NCI-H446 (cell line): ENCODE measurements around the gene NFAM1.
A peak's percentile ranks its signal among the peaks of the same experiment; 100 is the strongest.

ENCODE experiments used
- DNase-seq, 2 experiments: peaks; one replicate each; lab custom pipeline; 2025; lab: John Stamatoyannopoulos, UW

NFAM1 gene

DNA sequence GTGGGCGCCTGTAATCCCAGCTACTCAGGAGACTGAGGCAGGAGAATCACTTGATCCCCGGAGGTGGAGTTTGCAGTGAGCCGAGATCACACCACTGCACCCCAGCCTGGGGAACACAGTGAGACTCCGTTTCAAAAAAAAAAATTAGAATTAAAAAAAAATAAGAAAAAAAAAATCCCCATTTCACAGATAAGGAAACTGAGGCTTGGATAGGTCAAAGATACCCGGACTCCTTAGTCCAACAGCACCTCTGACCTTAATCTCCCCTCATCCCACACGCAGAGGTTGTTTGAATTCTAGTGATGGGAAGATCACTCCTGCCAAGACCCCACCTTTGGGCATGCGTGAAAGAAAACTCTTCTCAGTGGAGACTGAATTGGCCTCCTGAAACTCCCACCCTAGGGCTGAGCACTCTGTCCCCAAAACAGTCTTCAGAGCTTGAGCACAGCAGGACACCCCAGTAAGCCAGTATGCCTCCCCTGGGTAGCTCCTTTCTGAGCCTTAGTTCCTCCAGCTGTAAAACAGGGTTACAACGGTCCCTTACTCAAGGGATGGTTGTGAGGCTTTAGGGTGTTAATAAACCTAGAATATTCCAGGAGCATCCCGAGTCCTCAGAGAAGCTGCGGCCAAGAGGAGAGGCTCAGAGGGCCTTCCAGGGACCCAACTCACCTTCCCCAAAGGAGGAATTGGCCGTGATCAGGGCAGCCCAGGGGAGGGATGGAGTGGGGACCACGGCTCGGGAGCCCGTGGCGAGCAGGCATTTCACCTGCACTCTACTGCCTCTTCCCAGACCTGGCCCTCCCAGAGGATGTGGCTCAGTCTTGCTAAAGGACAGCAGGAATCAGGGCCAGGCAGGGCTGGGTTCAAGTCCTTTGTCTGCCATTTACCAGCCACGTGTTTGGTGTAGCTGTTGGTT lies 73.3 kb downstream of the NFAM1 start:
- DNase-seq = no peak

DNA sequence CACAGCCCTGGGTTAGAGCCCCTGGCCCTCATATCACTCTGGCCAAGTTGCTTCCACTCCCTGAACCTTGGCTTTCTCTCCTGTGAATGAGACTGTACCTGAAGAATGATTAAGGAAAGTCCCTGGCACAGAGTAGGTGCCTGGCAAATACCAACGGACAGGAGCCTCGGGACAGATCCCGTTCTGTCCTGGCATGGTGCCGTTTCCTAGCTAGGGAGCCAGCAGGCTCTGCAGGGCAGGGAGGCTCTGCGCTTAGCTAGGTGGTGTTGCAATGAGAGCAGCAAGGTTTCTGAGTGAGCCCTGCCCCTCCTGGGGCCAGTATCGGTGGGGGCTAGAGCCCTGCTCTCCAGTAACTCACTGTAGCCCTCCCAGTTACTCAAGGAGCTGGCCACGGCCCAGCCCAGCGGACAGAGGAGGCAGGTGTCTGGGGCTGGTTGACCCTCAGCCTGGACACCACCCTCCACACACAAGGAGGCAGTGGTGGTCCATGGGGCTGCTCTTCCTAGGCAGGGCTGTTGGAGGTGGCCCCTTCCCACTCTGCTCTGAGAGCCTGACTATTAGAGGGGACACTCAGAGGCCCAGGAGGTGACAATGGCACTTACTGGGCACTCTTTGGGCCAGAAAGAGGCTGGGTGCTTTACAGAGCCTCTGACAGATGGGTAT lies 74.4 kb downstream of the NFAM1 start:
- no peak for DNase-seq

DNA sequence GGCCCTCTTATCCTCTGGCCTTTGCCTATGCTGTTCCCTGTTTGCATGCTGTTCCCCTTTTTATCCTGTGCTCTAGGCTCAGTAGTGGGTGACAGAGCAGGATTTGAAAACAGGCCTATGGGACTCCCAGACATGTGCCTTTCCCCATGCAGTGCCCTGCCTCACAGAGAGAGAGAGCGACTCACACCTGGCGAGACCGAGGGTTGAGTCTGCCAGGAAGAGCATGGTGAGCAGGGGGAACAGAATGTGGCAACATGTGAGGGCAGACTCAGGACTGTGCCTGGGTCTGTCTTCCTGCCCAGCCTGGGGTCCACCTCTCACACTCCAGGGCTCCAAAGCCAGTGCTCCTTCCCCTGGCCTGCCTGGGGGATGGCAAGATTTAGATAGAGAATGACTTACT lies 75.0 kb downstream of the NFAM1 start:
- no peak for DNase-seq

DNA sequence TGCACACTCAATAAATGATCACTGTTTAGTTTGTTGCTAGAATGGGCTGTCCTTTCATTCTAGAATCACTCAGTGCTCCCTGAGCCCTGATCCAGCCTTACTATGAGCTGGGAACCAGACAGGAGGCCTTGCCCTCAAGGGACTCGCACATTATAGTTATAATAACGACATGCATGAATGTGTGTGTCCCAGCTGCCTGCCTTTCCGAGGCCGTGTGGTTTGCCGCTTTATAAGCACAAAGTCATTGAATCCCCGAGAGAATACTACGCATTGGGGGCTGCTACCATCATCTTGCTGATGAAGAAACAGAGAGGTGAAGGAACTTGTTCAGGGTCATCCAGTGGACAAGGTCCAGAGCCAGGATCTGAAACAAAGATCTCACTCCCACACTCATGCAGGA lies 75.7 kb downstream of the NFAM1 start:
- no peak for DNase-seq

DNA sequence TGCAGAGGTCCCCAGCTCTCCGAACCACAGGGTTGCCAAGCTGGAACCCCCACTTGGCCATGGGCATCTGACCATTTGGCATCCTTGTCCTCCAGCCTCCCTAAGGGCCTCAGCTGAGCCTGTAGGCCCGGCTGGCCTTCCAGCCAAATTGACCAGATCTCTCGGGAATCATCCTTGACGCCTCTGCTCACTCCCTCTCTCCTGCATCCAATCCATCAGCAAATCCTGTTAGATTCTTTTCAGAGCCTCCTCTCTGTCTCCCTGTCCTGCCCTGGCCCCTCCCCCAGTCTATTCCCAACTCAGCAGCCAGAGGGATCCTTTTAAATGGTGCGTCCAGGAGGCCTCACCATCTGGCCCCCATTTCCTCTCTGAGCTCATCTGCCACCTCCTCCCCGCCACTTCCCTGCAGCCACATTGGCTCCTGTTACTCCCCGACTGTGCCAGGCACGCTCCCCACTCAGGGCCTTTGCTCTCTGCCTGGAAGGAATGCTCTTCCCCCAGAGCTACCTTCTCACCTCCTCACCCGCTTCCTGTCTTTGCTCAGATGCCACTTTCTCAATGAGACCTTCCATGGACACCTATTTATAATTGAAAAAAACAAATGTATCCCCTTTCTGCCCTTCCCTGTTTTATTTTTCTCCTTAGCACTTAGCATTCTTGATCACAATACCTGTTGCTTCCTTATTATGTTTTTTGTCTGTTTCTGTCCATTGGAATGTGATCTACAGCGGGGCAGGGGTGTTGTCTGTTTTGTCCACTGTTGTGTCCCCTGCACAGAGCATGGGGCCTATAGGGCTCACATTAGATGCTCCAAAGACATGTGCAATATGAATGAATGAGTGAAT lies 78.1 kb downstream of the NFAM1 start:
- peak; percentile 50 to 91 for DNase-seq

DNA sequence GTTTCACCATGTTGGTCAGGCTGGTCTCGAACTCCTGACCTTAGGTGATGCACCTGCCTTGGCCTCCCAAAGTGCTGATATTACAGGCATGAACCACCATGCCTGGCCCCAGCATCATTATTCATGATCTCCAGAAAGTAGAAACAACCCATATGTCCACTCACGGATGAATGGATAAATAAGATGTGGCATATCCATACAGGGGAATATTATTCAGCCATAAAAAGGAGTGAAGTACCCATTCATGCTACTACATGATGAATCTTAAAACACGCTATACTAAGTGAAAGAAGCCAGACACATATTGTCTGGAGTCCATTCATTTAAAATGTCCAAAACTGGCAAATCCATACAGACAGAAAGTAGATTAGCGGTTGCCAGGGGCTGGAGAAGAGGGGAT lies 81.8 kb downstream of the NFAM1 start:
- DNase-seq = no peak

DNA sequence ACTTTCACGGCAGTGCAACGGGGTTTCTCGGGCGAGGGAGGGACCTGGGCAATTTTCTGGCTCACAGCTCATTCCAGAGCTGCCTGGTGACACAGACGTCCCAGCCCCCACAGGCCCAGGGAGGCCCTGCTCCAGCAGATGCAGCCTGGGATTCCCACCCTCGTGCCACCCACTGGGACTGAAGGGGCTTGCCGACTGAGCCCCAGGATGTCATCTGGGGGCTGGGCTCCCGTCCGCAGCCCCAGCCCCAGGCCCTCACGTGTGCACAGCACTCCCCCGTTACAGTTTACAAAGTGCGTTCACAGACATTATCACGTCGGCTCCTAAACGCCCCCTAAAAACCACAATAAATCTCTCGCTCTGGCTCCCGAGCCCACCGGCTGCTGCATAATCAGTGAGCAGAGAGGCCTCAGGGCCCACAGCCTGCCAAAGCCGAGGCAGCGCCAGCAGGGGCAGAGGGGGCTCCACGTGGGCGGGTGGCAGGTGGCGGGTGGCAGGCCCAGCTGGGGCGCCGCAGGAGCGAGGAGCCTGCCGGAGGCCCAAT lies 84.8 kb downstream of the NFAM1 start:
- peak; percentile 24 to 79 for DNase-seq

DNA sequence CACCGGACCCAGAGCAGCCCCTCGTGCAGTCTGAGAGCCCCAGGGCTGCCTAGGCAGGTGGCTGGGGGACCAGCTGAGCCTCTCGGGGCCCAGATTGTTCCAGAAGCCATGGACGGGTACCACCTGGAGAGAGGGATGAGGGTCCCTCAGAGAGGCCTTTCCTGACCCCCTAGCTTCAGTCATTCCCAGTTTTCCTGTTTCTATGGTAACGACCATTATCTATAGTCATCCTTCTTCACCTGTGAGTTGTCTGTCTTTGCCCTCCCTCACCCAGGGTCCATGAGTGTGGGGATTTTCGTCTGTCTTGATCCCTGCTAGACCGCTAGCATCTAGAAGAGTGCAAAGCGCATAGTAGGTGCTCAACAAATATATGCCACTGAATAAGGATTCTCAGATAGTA lies 85.5 kb downstream of the NFAM1 start:
- DNase-seq = no peak

DNA sequence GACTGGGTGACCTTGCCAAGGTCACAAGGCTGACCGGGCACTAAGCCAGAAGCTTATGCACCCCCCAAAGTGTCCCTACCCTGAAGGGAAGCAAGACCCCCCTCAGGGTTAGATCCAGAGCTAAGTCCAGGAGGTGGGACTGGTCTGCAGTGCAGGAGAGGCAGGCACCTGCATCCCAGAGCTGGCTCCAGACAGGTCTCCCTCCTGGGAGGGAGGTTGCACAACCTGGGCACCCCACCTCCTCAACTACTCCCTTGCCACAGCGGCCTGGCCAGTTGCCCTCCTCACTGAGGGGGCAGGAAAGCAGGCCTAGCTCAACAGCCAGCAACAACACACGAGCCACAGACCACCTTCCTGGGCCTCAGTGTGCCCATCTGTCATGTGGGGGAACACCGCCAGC lies 86.7 kb downstream of the NFAM1 start:
- no peak for DNase-seq

DNA sequence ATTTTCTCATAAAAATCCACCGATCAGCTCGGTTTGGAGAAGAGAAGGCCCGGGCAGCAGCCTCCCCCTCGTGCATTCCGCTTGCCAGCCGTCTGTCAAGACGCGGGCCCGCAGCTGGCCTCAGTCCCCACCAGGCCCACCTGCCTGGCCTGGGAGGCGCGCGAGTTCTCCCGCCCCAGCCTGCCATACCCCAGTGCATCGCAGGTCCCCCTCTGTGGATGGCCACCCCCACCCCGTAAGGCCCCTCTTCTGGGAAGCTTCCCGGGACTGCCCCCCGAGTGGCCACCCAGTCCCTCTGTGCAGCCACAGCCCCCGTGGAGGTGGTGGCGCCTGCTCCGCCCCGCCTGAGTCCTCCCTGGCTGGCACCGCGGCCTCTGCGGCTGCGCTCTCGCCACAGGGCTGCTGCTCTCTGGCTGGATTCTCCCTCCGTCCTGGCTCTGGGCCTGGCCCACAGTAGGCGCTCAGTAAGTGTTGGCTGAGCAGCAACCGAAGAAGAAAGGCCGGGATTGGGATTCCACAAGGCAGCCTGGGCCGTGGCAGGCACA lies 87.8 kb downstream of the NFAM1 start:
- DNase-seq = peak; percentile 91 to 97

DNA sequence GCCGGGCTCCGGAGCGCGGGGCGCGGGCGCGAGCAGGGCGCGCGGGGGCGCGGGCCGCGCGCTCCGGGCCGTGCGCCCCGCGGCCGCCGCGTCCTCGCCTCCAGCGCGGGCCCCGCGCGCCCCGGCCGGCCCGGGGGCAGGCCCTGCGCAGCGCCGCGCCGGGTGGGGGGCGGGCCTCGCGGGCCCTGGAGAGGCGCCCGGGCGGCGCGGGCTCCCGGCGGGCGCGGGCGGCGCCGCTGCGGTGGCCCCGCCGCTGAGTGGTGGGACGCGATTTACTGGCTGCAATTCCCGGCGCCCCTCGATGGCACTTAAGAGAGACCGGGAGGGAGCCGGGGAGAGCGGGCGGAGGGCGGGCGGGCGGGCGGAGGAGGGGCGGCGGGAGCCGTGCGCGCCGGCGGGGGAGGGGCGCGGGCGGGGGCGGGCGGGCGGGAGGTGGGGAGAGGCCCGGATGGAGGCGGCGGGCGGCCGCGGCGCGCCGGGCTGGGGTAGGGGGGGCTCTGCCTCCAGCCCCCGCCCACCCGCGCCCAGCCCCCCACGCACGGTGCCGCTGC lies 88.6 kb downstream of the NFAM1 start:
- DNase-seq = peak in 1 of 2 experiments; percentile 39

DNA sequence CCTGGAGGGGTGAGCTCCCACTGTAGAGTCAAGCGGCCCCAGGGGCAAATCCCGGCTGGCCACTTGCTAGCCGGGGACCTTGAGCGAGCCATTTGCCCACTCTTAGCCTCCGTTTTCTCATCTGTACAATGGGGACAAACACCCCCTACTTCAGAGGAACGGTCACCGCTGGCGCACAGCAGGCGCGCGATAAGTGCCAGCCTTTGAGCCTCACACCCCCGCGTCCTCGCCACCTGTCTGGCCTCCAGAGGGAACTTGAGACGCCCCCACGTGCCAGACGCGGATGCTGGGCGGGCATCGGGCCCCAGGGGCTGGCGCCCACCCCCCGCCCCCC lies 89.1 kb downstream of the NFAM1 start:
- DNase-seq = no peak

DNA sequence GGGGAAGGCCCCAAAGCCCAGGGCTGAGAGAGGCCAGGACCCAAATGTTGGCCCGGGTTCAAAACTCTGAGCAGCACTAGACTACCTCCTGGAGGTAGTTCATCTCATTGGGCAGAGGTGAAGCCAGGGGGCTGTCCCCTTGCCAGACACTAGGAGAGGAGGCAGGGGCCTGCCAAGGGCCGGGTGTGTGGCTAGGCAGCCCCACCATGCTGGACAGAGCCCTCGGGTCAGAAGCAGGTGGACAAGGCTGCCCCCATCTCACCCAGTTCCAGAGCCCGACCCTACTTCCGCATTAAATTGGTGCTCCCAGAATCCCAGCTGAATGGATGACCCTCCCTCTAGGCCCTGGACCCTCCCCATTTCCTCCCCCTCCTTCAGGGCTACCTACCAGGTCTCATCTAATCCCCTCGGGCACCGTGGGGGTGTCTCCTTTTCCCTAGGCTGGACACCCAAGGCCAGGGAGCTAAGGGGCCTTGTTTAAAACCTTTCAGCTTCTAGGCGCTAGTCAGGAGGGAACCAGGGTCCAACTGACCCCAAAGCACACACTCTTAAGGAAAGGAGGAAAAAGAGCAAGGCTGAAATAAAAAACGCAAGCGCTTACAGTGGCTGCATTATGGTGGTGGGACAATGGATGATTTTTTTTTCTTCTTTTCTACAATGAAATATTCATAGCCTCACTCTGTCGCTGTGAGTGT lies 89.6 kb downstream of the NFAM1 start:
- DNase-seq = peak in 1 of 2 experiments; percentile 41

DNA sequence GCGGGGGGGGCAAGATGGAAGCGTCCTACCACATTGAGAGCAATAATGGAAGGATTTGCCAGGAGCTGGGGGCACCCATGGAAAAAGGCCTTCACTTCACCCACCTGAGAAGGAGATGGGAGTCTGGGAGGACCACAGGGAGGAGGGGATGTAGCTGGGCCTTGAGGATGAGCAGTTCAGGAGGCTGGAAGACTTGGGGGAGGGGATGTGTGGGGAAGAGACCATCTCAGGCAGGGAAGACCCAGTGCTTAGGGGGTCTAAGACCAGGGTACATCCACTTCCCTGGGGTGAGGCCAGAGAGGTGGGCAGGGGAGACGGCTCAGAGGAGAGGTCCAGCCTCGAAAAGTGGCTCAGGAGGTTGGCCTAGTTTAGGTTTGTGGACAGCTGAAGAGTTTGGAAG lies 90.4 kb downstream of the NFAM1 start:
- DNase-seq = no peak

DNA sequence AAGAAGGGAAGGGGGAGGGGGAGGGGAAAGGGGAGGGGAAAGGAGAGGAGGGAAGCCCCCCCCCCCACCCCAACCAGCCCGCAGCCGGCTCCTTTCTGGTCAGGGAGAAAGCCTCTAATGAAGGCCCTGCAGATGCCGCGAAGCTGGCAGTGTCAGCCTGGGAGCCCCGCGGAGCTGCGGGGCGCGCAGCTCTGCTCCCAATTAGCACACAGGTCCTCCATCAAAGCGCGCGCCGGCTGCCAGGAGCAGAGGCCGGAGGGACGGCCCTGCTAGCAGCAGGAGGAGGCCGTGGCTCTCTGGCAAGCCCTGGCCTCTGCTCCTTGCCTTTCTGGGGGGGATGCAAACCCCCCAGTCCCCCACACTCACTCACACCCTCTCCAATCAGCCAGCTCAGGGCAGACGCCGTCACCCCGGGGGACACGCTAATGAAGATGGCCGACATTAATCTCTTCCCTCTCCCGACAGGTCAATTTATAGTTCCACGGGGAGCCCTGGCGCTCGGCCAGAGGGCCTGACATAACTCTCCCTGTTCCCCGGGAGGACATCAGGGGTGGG lies 91.3 kb downstream of the NFAM1 start:
- DNase-seq = peak; percentile 40 to 65

DNA sequence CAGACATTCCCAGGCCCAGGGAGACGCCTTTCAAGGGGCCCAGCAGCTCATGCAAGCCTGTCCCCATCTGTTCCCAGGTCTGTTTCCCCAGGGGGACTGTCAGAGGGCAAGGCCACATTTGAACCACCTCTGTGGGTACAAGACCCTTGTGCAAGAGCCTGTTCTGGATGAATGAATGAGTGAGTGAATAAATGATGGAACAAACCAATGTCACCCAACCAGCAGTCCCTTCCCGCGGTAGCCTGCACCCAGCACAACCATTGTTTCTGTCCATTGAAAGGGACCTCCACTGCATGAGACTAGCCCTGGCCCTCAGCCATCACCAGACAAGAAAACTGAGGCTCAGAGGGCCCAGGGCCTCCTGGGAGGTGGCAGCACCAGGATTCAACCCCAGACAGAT lies 92.1 kb downstream of the NFAM1 start:
- DNase-seq = no peak

DNA sequence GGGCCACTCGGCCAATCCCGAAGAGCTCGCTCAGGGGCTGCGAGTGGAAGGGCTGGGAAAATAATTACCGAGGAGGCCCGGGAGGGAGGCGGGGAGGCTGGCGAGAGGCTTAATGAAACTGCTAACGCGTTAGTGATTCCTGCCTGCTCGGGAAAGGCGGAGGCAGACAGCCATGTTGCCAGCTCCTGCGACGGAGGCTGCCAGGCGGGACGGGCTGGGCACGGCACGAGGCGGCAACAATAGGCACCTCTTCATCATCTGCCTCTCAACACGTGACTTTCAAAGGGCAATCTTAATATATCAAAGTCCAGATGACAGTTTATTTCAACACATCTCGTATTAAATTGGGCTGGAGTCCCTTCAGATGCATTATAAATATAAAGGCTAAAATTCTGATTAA lies 93.7 kb downstream of the NFAM1 start:
- no peak for DNase-seq

DNA sequence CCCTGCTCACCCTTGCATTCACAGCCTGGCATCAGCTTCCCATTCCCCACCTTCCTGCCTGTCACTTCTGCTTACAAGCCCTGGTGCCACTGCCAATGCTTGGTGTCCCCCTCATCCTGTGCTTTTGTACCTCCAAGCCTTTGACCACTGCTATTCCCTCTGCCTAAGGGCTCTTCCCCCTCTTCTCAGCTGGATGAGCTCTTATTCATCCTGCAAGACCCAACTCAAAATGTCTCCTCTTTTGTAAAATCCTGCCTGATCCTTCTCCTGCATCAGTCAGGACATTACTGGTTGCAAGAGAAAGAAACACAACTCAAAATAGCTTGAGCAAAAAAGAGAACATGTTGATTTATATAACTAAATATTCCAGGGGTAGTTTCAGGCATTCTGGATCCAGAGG lies 94.8 kb downstream of the NFAM1 start:
- DNase-seq = no peak

DNA sequence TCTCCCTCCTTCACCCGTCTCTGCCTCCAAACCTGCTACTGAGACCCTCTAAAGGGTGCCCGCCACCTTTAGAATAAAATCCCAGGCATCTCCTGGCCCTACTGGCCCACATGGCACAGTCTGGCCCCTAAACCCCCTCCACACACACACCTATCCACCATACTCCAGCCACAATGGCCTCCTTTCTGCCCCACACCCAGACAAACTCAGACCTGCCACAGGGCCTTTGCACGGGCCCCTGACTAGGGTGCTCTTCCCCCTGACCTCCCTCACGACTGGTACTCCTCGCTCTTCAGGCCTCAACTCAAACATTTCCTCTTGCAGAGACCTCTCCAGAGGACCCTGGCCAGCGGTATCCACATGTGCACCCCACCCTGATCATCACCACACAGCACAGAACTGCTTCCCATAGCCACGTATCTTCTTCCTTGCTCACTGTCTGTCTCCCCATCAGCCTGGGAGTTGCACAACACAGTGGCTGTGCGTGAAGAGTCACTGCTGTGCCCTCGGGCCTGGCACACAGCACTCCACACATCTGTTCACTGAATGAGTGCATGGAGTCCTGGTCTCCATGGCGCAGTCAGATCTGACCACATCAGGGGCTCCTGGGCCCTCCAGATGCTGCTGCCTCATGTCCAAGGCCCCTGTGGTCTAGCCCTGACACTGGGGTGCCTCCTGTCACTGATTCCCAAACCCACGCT lies 95.5 kb downstream of the NFAM1 start:
- no peak for DNase-seq

DNA sequence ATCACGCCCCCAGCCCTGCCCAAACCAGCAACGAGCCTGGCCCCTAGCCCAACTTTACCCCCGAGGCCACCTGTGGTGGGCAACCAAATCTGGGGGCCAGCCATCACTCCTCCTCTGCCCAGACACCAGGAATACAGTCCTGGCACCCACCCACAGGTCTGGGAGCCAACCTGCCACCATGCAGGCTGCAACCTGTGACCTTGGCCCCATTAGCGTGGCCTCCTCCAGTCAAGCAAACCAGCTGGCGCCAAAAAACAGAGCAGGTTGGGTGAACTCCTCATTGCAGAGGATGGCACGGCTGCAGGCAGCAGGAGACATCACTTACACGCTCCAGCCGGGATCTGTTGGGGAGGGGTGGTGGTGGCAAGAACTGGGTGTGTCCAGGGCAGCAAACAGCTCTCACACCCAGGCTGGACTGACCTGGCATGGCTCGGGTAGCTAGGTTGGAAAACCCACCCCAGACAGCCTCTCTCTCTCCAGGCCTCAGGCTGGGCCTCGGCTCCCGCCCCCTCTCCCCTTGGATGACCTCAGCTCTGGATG lies 96.3 kb downstream of the NFAM1 start:
- peak in 1 of 2 experiments; percentile 53 for DNase-seq
